Chondrocyte (in vitro differentiated cells): ENCODE results near the gene BLOC1S5. TPM values are rescaled to one million over a fixed set of nuclear protein-coding genes. Genes with fewer than 3 reads are reported as not detected.
"Not testable (repeated sequence)": the region's sequence is repeated elsewhere in the genome, so short reads cannot be mapped to it uniquely, and the experiment has no call there.

Source experiments
- DNase-seq: peaks from one replicate; pipeline ENCODE4 v3.0.0; 2021; ENCODE audit warnings: mixed read lengths, low spot score
- H3K27ac Mint-ChIP-seq: one replicate; pipeline ENCODE4 v1.8.0; 2021; ENCODE audit warnings: mild to moderate bottlenecking, moderate library complexity, mixed read lengths; ENCODE audit not compliant: unreplicated experiment
- H3K27me3 Mint-ChIP-seq: 2 replicates; pipeline ENCODE4 v1.8.0; 2021; ENCODE audit warnings: low read depth, mixed read lengths
- H3K36me3 Mint-ChIP-seq: 2 replicates; pipeline ENCODE4 v1.8.0; 2021; ENCODE audit warnings: low read depth, mixed read lengths
- H3K4me1 Mint-ChIP-seq: 2 replicates; pipeline ENCODE4 v1.8.0; 2021; ENCODE audit warnings: low read depth, mild to moderate bottlenecking, mixed read lengths
- H3K4me3 Mint-ChIP-seq: one replicate; pipeline ENCODE4 v1.8.0; 2021; ENCODE audit warnings: mild to moderate bottlenecking, moderate library complexity, mixed read lengths; ENCODE audit not compliant: unreplicated experiment
- H3K9me3 Mint-ChIP-seq: 2 replicates; pipeline ENCODE4 v1.8.0; 2021; ENCODE audit warnings: low read depth, mixed read lengths
- total RNA-seq: library from RNA; stranded (reverse); gene quantifications from 3 replicates; pipeline ENCODE4 v1.2.1, GENCODE V29; 2021
- TF ChIP-seq, protein P1 (sequence below): fragments of 200-600 bp; sonication (generic); IDR thresholded peaks from 2 replicates; pipeline ENCODE4 v1.5.0; 2021; ENCODE audit warnings: antibody characterized with exemption, mild to moderate bottlenecking, moderate library complexity

Gene BLOC1S5
- total RNA-seq, 1 donor from 2014 or later = 9.4 TPM

DNA sequence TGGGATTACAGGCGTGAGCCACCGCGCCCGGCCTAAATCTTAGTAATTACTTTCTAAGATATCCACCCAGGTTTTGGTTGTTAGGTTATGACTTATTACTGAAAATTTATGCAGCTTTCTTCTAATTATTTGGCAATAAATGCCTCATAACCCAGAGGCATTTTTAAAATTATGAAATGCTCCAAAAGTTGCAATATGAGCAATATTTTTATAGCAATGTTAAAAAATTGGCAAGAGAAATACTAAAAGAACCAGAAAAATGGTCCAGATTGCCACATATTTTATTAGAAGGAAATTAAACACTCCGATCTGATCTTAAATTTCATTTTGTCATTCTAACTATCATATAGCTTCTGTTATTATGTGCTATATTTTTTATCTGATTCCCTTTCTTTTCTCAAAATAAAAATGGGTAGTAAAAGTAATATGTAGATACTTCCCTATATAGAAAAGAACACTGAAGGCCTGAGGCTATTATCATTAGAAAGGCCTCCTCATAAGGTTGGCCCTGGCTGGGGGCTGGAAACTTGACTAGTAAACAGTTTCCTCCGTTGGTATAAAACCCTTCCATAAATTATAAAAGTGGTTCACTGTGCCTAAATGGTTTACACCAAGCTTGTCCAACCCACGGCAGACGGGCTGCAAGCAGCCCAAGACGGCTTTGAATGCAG is 22.1 kb downstream of the BLOC1S5 start:
- Mint-ChIP-seq H3K27me3 (no peaks in the 10 kb centered on the region), H3K27ac (no peak overlapping the region), H3K9me3 (peaks cover 11% of the 10 kb centered on the region), H3K4me1 (peaks cover 13% of the 10 kb centered on the region), H3K4me3 (no peak overlapping the region), H3K36me3 (peaks cover 13% of the 10 kb centered on the region)
- TF ChIP-seq, protein P1, sequence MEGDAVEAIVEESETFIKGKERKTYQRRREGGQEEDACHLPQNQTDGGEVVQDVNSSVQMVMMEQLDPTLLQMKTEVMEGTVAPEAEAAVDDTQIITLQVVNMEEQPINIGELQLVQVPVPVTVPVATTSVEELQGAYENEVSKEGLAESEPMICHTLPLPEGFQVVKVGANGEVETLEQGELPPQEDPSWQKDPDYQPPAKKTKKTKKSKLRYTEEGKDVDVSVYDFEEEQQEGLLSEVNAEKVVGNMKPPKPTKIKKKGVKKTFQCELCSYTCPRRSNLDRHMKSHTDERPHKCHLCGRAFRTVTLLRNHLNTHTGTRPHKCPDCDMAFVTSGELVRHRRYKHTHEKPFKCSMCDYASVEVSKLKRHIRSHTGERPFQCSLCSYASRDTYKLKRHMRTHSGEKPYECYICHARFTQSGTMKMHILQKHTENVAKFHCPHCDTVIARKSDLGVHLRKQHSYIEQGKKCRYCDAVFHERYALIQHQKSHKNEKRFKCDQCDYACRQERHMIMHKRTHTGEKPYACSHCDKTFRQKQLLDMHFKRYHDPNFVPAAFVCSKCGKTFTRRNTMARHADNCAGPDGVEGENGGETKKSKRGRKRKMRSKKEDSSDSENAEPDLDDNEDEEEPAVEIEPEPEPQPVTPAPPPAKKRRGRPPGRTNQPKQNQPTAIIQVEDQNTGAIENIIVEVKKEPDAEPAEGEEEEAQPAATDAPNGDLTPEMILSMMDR = no peak
- DNase-seq = no peak

DNA sequence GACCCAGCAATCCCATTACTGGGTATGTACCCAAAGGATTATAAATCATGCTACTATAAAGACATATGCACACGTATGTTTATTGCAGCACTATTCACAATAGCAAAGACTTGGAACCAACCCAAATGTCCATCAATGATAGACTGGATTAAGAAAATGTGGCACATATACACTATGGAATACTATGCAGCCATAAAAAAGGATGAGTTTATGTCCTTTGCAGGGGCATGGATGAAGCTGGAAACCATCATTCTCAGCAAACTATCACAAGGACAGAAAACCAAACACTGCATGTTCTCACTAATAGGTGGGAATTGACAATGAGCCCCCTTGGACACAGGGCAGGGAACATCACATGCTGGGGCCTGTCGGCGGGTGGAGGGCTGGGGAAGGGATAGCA is 30.1 kb downstream of the BLOC1S5 start:
- DNase-seq, H3K27me3 Mint-ChIP-seq, H3K27ac Mint-ChIP-seq, H3K4me3 Mint-ChIP-seq: not testable (repeated sequence)
- Mint-ChIP-seq H3K36me3 (peaks cover 29% of the 10 kb centered on the region), H3K9me3 (peaks cover 43% of the 10 kb centered on the region), H3K4me1 (peaks cover 14% of the 10 kb centered on the region)

DNA sequence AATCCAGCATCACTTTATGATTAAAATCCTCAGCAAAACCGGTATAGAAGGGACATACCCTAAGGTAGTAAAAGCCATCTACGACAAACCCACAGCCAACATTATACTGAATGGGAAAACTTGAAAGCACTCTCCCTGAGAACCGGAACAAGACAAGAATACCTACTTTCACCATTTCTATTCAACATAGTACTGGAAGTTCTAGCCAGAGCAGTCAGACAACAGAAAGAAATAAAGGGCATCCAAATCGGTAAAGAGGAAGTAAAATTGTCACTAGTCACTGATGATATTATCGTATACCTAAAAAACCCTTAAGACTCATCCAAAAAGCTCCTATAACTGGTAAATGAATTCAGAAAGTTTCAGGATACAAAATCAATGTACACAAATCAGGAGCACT is 33.3 kb downstream of the BLOC1S5 start:
- TF ChIP-seq, protein P1 = no peak
- no peak overlapping the region for H3K4me3 Mint-ChIP-seq
- H3K4me1 Mint-ChIP-seq = peaks cover 25% of the 10 kb centered on the region
- H3K27me3 Mint-ChIP-seq = no peaks in the 10 kb centered on the region
- H3K9me3 Mint-ChIP-seq = peaks cover 25% of the 10 kb centered on the region
- H3K27ac Mint-ChIP-seq = no peak overlapping the region
- peaks cover 20% of the 10 kb centered on the region for H3K36me3 Mint-ChIP-seq
- DNase-seq = no peak

DNA sequence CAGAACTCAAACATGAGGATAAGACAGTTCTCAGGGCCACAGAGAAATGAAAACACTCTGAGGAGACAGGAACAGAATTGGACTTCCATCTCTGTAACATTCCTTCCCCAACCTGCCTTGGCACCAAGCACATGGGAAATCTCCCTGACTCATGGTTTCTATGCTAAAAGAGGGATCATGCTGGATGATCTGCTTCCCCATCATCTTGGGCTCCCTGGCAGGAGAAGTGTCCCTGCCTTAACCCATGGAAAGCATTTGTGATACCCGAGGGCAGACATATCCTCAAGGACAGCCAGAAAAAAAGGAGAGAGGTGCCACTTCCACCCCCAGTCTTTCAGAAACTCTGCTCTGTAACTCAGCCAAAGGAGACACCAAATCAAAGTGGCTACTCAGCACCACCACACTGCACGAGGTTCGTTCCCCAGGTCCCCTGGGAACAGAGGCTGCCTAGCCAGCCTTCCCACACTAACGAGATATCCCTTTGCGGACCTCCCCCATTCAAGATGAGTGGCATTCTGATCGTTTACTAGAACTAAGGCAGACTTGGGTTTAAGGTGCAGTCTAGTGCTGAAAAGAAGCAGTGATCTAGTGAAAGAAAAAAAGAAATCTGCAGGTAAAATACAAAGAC is 34.8 kb downstream of the BLOC1S5 start:
- DNase-seq = no peak
- Mint-ChIP-seq H3K27ac (peak overlapping the region; percentile 70), H3K4me1 (peaks cover 35% of the 10 kb centered on the region), H3K9me3 (peaks cover 22% of the 10 kb centered on the region), H3K27me3 (no peaks in the 10 kb centered on the region), H3K36me3 (peaks cover 16% of the 10 kb centered on the region), H3K4me3 (no peak overlapping the region)
- TF ChIP-seq, protein P1 = no peak

DNA sequence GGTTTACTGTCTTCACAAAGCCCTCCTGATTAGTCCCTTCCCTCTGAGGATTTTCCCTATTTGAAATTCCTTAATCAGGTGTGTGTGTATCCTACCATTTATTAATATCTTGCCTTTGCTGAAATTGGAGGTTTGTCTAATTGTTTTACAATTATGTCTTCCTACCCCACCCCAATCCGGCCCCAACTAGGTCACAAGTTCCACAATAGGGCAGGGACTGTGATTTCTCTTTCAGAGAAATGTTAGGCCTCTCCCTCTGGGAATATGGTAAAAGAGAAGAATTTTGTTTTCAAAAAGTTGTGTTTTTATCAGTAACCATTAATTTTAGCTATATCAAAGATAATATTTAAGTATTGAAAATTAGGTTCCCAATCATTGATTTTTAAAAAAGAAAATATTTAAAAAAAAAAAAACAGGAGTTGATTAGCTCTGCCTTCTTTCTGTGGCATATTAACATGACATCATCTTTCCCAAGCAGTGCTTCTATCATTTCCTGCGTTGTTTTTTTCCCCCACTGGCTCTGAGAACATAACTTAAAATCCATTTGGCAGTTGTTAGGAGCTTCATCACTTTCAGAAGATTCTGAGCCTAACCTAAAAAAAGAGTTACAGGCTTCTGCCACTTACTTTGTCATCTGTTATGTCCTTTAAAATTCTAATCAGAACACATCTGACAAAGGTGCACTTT is 36.1 kb downstream of the BLOC1S5 start:
- no peaks in the 10 kb centered on the region for H3K27me3 Mint-ChIP-seq
- peaks cover 19% of the 10 kb centered on the region for H3K9me3 Mint-ChIP-seq
- no peak for DNase-seq
- no peak overlapping the region for H3K4me3 Mint-ChIP-seq
- H3K27ac Mint-ChIP-seq = peak overlapping the region; percentile 64
- H3K4me1 Mint-ChIP-seq = peaks cover 35% of the 10 kb centered on the region
- TF ChIP-seq, protein P1 = no peak
- H3K36me3 Mint-ChIP-seq = peaks cover 13% of the 10 kb centered on the region
